Mesenchymal stem cell (in vitro differentiated cells and primary cell): ENCODE results near the gene ZBTB24.

Source experiments
- DNase-seq: peaks from one replicate; pipeline ENCODE4 v3.0.0-alpha.2; 2013
- H2AFZ ChIP-seq: one replicate; pipeline ENCODE4 v1.6.1; 2013; ENCODE audit warnings: low read depth, mild to moderate bottlenecking, control low read depth, inconsistent platforms, low read length, moderate library complexity
- H2AK5ac ChIP-seq: 2 replicates; pipeline ENCODE4 v1.6.1; 2013; ENCODE audit warnings: low read length, moderate library complexity, mild to moderate bottlenecking, inconsistent platforms; ENCODE audit not compliant: severe bottlenecking
- H2BK120ac ChIP-seq: one replicate; pipeline ENCODE4 v1.6.1; 2013; ENCODE audit warnings: low read depth, mild to moderate bottlenecking, inconsistent platforms, low read length, moderate library complexity
- H2BK12ac ChIP-seq, 2 experiments: one replicate each; pipeline ENCODE4 v1.6.1; 2013; ENCODE audit warnings: inconsistent platforms in 2 of 2, low read length in 2 of 2, mild to moderate bottlenecking in 2 of 2, moderate library complexity in 2 of 2, control low read depth in 1 of 2
- H2BK15ac ChIP-seq: one replicate; pipeline ENCODE4 v1.6.1; 2013; ENCODE audit warnings: mild to moderate bottlenecking, low read depth, inconsistent platforms; ENCODE audit not compliant: poor library complexity, severe bottlenecking
- H2BK5ac ChIP-seq: 2 replicates; pipeline ENCODE4 v1.6.1; 2013; ENCODE audit warnings: low read depth, mild to moderate bottlenecking, low read length, control low read depth, inconsistent platforms; ENCODE audit not compliant: poor library complexity, severe bottlenecking
- H3K14ac ChIP-seq, 2 experiments: one replicate each; pipeline ENCODE4 v1.6.1; 2013; ENCODE audit warnings: inconsistent platforms in 2 of 2, low read length in 2 of 2, control low read depth in 1 of 2, mild to moderate bottlenecking in 1 of 2, moderate library complexity in 1 of 2
- H3K18ac ChIP-seq, 2 experiments: one replicate each; pipeline ENCODE4 v1.6.1; 2013; ENCODE audit warnings: inconsistent platforms in 2 of 2, low read length in 2 of 2, control low read depth in 1 of 2, low read depth in 1 of 2, mild to moderate bottlenecking in 1 of 2
- H3K23ac ChIP-seq, 2 experiments: one replicate each; pipeline ENCODE4 v1.6.1; 2013; ENCODE audit warnings: inconsistent platforms in 2 of 2, low read length in 2 of 2, mild to moderate bottlenecking in 2 of 2, moderate library complexity in 2 of 2, control low read depth in 1 of 2
- H3K27ac ChIP-seq: 2 replicates; pipeline ENCODE4 v1.5.1; 2013; ENCODE audit warnings: mild to moderate bottlenecking, moderate library complexity, low read length, control low read depth, inconsistent platforms; ENCODE audit not compliant: poor library complexity, severe bottlenecking
- H3K27me3 ChIP-seq, 2 experiments: 2 replicates each; pipeline versions ENCODE4 v1.6.1 to v1.7.0; 2013; ENCODE audit warnings: low read length in 2 of 2, mild to moderate bottlenecking in 2 of 2, moderate library complexity in 2 of 2, control low read depth in 1 of 2, inconsistent platforms in 1 of 2; ENCODE audit not compliant: control insufficient read depth in 1 of 2, insufficient read depth in 1 of 2
- H3K36me3 ChIP-seq, 2 experiments: 2 replicates each; pipeline versions ENCODE4 v1.6.1 to v1.7.0; 2013; ENCODE audit warnings: low read length in 2 of 2, control low read depth in 1 of 2, inconsistent platforms in 1 of 2, low read depth in 1 of 2, mild to moderate bottlenecking in 1 of 2; ENCODE audit not compliant: insufficient read depth in 2 of 2, control insufficient read depth in 1 of 2
- H3K4ac ChIP-seq, 2 experiments: one replicate each; pipeline ENCODE4 v1.6.1; 2013; ENCODE audit warnings: inconsistent platforms in 2 of 2, low read length in 2 of 2, mild to moderate bottlenecking in 2 of 2, moderate library complexity in 2 of 2, control low read depth in 1 of 2, low read depth in 1 of 2
- H3K4me1 ChIP-seq: 2 replicates; pipeline ENCODE4 v1.6.1; 2013; ENCODE audit warnings: low read depth, low read length, control low read depth; ENCODE audit not compliant: control insufficient read depth, insufficient read depth
- H3K4me2 ChIP-seq: 2 replicates; pipeline ENCODE4 v1.6.1; 2013; ENCODE audit warnings: low read length, mild to moderate bottlenecking, inconsistent platforms; ENCODE audit not compliant: poor library complexity, severe bottlenecking
- H3K4me3 ChIP-seq, 2 experiments: 2 replicates each; pipeline versions ENCODE4 v1.5.1 to v1.7.0; 2013; ENCODE audit warnings: low read length in 2 of 2, mild to moderate bottlenecking in 2 of 2, control low read depth in 1 of 2, low read depth in 1 of 2; ENCODE audit not compliant: insufficient read depth in 1 of 2
- H3K79me1 ChIP-seq: replicated peaks from 2 replicates; pipeline ENCODE4 v1.6.1; 2013; ENCODE audit warnings: mild to moderate bottlenecking, control low read depth, low read length, inconsistent platforms; ENCODE audit not compliant: poor library complexity, severe bottlenecking
- H3K9ac ChIP-seq: 2 replicates; pipeline ENCODE4 v1.7.0; 2013; ENCODE audit warnings: mild to moderate bottlenecking, low read length, moderate library complexity
- H3K9me3 ChIP-seq: 2 replicates; pipeline ENCODE4 v1.7.0; 2013; ENCODE audit warnings: mild to moderate bottlenecking, low read length; ENCODE audit not compliant: control insufficient read depth
- H4K8ac ChIP-seq: one replicate; pipeline ENCODE4 v1.6.1; 2013; ENCODE audit warnings: inconsistent platforms, mild to moderate bottlenecking, low read length, moderate library complexity
- H4K91ac ChIP-seq: one replicate; pipeline ENCODE4 v1.6.1; 2013; ENCODE audit warnings: mild to moderate bottlenecking, low read length, inconsistent platforms
- WGBS: methylation state at CpG from one replicate; pipeline ENCODE4 v1.1.7; 2013; ENCODE audit warnings: mixed read lengths; 5-methylcytosine and 5-hydroxymethylcytosine counted together

Gene ZBTB24

DNA sequence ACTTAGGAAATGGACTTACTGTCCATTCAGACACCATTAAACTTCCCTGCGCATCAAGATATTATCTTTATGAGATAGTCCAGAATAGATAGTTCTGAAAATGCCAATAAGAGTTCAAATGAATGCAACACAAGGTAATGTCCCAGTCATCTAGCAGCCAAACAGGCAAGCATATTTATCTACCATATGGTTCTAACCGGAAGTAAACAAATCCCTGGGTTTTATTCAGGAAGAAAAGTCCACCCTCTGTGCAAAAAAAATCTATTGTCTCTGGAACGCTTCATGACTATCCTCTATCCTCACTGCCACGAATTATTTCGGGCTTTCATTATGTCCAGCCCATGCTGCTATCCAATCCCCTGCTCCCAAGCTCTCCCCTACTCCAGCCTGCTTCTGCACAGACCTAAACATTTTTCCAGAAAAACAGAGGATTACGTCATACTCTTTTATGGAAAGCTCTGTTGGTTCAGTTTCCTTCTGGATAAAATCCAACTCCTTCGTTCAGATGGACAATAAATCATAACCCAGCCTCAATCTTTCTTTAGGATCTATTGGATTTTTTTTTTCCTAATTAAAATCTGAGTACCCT, 54.0 kb downstream of the ZBTB24 start:
- WGBS = 68% methylated on average over 6 of the region's 7 CpGs

DNA sequence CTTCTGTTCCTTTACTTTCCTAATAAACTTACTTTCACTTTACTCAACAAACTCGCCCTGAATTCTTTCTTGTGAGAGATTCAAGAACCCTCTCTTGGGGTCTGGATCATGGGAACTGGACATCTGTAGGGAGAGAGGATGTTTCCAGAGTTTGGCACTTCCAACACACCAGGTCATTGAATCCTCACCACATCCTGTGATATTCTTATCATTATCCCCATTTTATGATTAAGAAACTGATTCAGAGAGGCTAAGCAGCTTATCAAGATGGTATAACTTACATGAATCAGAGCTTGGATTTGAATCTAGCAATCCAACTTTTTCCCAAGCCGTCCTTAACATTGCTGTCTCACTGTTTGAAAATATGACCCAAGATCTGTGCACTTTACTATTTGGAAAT, 58.1 kb downstream of the ZBTB24 start:
- no peak overlapping the region for H3K4me2 ChIP-seq
- H2BK5ac ChIP-seq = no peak overlapping the region
- H3K9me3 ChIP-seq = no peaks in the 10 kb centered on the region
- no peak overlapping the region for H3K14ac ChIP-seq
- no peak overlapping the region for H3K18ac ChIP-seq
- no peak overlapping the region for H4K8ac ChIP-seq
- no peak overlapping the region for H2BK15ac ChIP-seq
- H3K4me1 ChIP-seq = peaks cover 6% of the 10 kb centered on the region
- no peak overlapping the region for H4K91ac ChIP-seq
- H2BK12ac ChIP-seq = no peak overlapping the region
- H3K23ac ChIP-seq = no peak overlapping the region
- H3K4ac ChIP-seq = no peak overlapping the region
- peak; percentile 18 for DNase-seq
- peak overlapping the region in 1 of 2 experiments; percentile 38 for H3K4me3 ChIP-seq
- WGBS = 67% methylated on average over 1 of the region's 2 CpGs
- H3K36me3 ChIP-seq = no peaks in the 10 kb centered on the region
- H3K27ac ChIP-seq = no peak overlapping the region
- no peaks in the 10 kb centered on the region for H3K79me1 ChIP-seq
- no peak overlapping the region for H2AK5ac ChIP-seq
- H2AFZ ChIP-seq = no peak overlapping the region
- H3K9ac ChIP-seq = peak overlapping the region; percentile 36
- no peaks in the 10 kb centered on the region for H3K27me3 ChIP-seq
- no peak overlapping the region for H2BK120ac ChIP-seq

More for the DNA sequence above, 54.0 kb downstream of the ZBTB24 start:
- no peaks in the 10 kb centered on the region for H3K36me3 ChIP-seq
- H3K4me2 ChIP-seq = no peak overlapping the region
- no peak overlapping the region for H3K27ac ChIP-seq
- H4K91ac ChIP-seq = no peak overlapping the region
- no peak overlapping the region for H3K4ac ChIP-seq
- H2AFZ ChIP-seq = no peak overlapping the region
- H3K18ac ChIP-seq = no peak overlapping the region
- no peak overlapping the region for H2AK5ac ChIP-seq
- DNase-seq = peak; percentile 36
- H3K27me3 ChIP-seq = peaks cover 0 to 4% of the 10 kb centered on the region in 2 experiments
- H3K9ac ChIP-seq = peak overlapping the region; percentile 33
- H3K14ac ChIP-seq = no peak overlapping the region
- no peak overlapping the region for H2BK5ac ChIP-seq
- H3K4me1 ChIP-seq = peaks cover 4% of the 10 kb centered on the region
- H2BK15ac ChIP-seq = no peak overlapping the region
- no peak overlapping the region for H2BK120ac ChIP-seq
- no peaks in the 10 kb centered on the region for H3K79me1 ChIP-seq
- H4K8ac ChIP-seq = no peak overlapping the region
- H3K9me3 ChIP-seq = no peaks in the 10 kb centered on the region
- H3K4me3 ChIP-seq = no peak overlapping the region
- H2BK12ac ChIP-seq = no peak overlapping the region
- no peak overlapping the region for H3K23ac ChIP-seq

- Histone ChIP-seq H2BK5ac (no peak overlapping the region), H3K23ac (no peak overlapping the region), H3K4ac (no peak overlapping the region), H3K27ac (no peak overlapping the region), H3K9me3 (no peaks in the 10 kb centered on the region), H3K79me1 (no peaks in the 10 kb centered on the region), H3K4me3 (no peak overlapping the region), H3K14ac (no peak overlapping the region), H3K18ac (no peak overlapping the region), H4K8ac (no peak overlapping the region), H3K4me2 (no peak overlapping the region), H3K36me3 (no peaks in the 10 kb centered on the region), H2BK12ac (no peak overlapping the region), H2BK15ac (no peak overlapping the region), H2AK5ac (no peak overlapping the region), H3K9ac (no peak overlapping the region), H3K4me1 (peaks cover 6% of the 10 kb centered on the region), H2BK120ac (no peak overlapping the region), H2AFZ (no peak overlapping the region), H4K91ac (no peak overlapping the region), H3K27me3 (no peaks in the 10 kb centered on the region)
- WGBS = 100% methylated on average over 1 of the region's 1 CpG
- no peak for DNase-seq
These were observed 61.8 kb downstream of the ZBTB24 start for GRCh38 chr6:109421184-109421583.

GRCh38 chr6:109420751-109421150, 62.3 kb downstream of the ZBTB24 start:
- Histone ChIP-seq H2AFZ (no peak overlapping the region), H2BK15ac (no peak overlapping the region), H3K9ac (no peak overlapping the region), H3K4me2 (peak overlapping the region; percentile 7), H3K18ac (no peak overlapping the region), H2BK120ac (no peak overlapping the region), H2BK5ac (no peak overlapping the region), H3K27ac (no peak overlapping the region), H3K4ac (no peak overlapping the region), H2AK5ac (no peak overlapping the region), H3K4me1 (peaks cover 6% of the 10 kb centered on the region), H2BK12ac (no peak overlapping the region), H3K14ac (no peak overlapping the region), H4K8ac (no peak overlapping the region), H3K79me1 (no peaks in the 10 kb centered on the region), H3K9me3 (no peaks in the 10 kb centered on the region), H3K36me3 (no peaks in the 10 kb centered on the region), H3K23ac (no peak overlapping the region), H3K27me3 (no peaks in the 10 kb centered on the region), H3K4me3 (no peak overlapping the region), H4K91ac (no peak overlapping the region)
- WGBS = 81% methylated on average over 1 of the region's 1 CpG
- no peak for DNase-seq
